ENCODE results near the gene B4GALT6. TPM values are rescaled to one million over a fixed set of nuclear protein-coding genes. Genes with fewer than 3 reads are reported as not detected.
A peak's percentile ranks its signal among the peaks of the same experiment; 100 is the strongest.

Gene B4GALT6
- total and polyA plus RNA-seq, 9 of the 15 experiments (the other 6 are each of a cell fraction or from before 2014, with no cell fraction given) = 0.03 to 0.27 (median 0.08) TPM

- TF ChIP-seq GTF2A2 (tag; IDR thresholded peaks at IDR 0.05) (no peak), CEBPG (CRISPR knock-in tag; IDR thresholded peaks at IDR 0.05) (no peak), CEBPG (tag; conservative IDR thresholded peaks at IDR 0.05 in 1 of 2, IDR thresholded peaks at IDR 0.05 in 1 of 2) (peak; percentile 24 to 51; a peak in 3 of 4 replicates), TEAD1 (CRISPR knock-in tag; IDR thresholded peaks at IDR 0.05) (no peak), ETS2 (tag; IDR thresholded peaks at IDR 0.05; ENCODE audit: borderline replicate concordance, poor library complexity, severe bottlenecking) (no peak), PATZ1 (CRISPR knock-in tag; IDR thresholded peaks at IDR 0.05; ENCODE audit: borderline replicate concordance) (no peak), SIRT6 (IDR thresholded peaks at IDR 0.05; ENCODE audit: low read depth, low read length) (no peak), NFE2 (IDR thresholded peaks at IDR 0.05; ENCODE audit: low read depth) (peak; percentile 50), PBX2 (CRISPR knock-in tag; IDR thresholded peaks at IDR 0.05; ENCODE audit: low read depth) (no peak), PBX2 (tag; conservative IDR thresholded peaks at IDR 0.05; ENCODE audit: low read depth) (no peak), HMG20B (CRISPR knock-in tag; IDR thresholded peaks at IDR 0.05) (no peak), NFXL1 (CRISPR knock-in tag; IDR thresholded peaks at IDR 0.05) (no peak)
Measured at GRCh38 chr18:31679133-31679742, 5.1 kb downstream of the B4GALT6 start (continued).
